Esophagus squamous epithelium (tissue), 5 donors: ENCODE data around the gene SMC6. TPM values are rescaled to one million over a fixed set of nuclear protein-coding genes. Genes with fewer than 3 reads are reported as not detected.

Experiments used
- DNase-seq: peaks from one replicate; lab custom pipeline; 2025; lab: John Stamatoyannopoulos, UW
- H3K27ac ChIP-seq, 4 donors: fragments of 200-600 bp; sonication (generic); one replicate each; pipeline ENCODE4 v1.5.1; 2016 to 2019; ENCODE audit warnings: mild to moderate bottlenecking in 1 of 4
- H3K27me3 ChIP-seq, 4 donors: fragments of 200-600 bp; sonication (generic); 1 replicate in 3 of 4; 2 replicates in 1 of 4; pipeline versions ENCODE4 v1.5.1 to v1.6.0; 2017 to 2021; ENCODE audit warnings: antibody characterized with exemption in 1 of 4
- H3K36me3 ChIP-seq, 3 donors: fragments of 200-600 bp; sonication (generic); one replicate each; pipeline ENCODE4 v1.5.1; 2016 to 2019
- H3K4me1 ChIP-seq, 3 donors: fragments of 200-600 bp; sonication (generic); one replicate each; pipeline ENCODE4 v1.5.1; 2017 to 2019
- H3K4me3 ChIP-seq, 4 donors: fragments of 200-600 bp; sonication (generic); 1 replicate in 3 of 4; 2 replicates in 1 of 4; pipeline ENCODE4 v1.5.1; 2016 to 2019; ENCODE audit warnings: mild to moderate bottlenecking in 2 of 4, moderate library complexity in 1 of 4
- H3K9me3 ChIP-seq, 3 donors: fragments of 200-600 bp; sonication (generic); one replicate each; pipeline ENCODE4 v1.5.1; 2016 to 2019
- POLR2A ChIP-seq, 4 donors: fragments of 450-650 bp; IDR thresholded peaks; one replicate each; pipeline ENCODE4 v1.6.1; 2017; ENCODE audit warnings: antibody characterized with exemption in 4 of 4, mild to moderate bottlenecking in 4 of 4, moderate library complexity in 3 of 4
- WGBS, 2 donors: methylation state at CpG; one replicate each; pipeline ENCODE4 v1.1.5; 2018; 5-methylcytosine and 5-hydroxymethylcytosine counted together
- intact Hi-C: fragments of 100-400 bp; cut with DNase I; formaldehyde crosslinking; loops from one replicate; pipeline ENCODE4 v1.15.0; 2022
- total RNA-seq, 4 donors: library from RNA; depleted of rRNA; stranded (reverse); fragments of >200 nt; gene quantifications; one replicate each; pipeline ENCODE4 v1.1.0, GENCODE V29; 2016
- TF ChIP-seq, protein P1 (sequence below), 6 experiments: fragments of 450-650 bp in 4 of 6; fragments of 200-600 bp in 2 of 6; sonication (generic) in 2 of 6; IDR thresholded peaks; one replicate each; pipeline ENCODE4 v1.5.1; 2016 to 2019; ENCODE audit warnings: antibody characterized with exemption in 6 of 6, mild to moderate bottlenecking in 4 of 6, moderate library complexity in 4 of 6
- donor health status: DM: yes; HTN: yes; CAD: no.

The SMC6 gene
- total RNA-seq, 4 donors from 2014 or later: 25.3 to 40.4 (median 31.7) TPM

GRCh38 chr2:17646081-17646554 lies 107.5 kb downstream of the SMC6 start:
- intact Hi-C loops: no loop called here
- Histone ChIP-seq H3K9me3 (no peaks in the 10 kb centered on the region), H3K27ac (peak overlapping the region in 2 of 4 donors; percentile 47 to 60), H3K27me3 (no peaks in the 10 kb centered on the region), H3K36me3 (peaks cover 0 to 30% (median 0%) of the 10 kb centered on the region in 3 donors), H3K4me3 (no peak overlapping the region), H3K4me1 (peaks cover 0 to 48% (median 27%) of the 10 kb centered on the region in 3 donors)
- TF ChIP-seq, protein P1, sequence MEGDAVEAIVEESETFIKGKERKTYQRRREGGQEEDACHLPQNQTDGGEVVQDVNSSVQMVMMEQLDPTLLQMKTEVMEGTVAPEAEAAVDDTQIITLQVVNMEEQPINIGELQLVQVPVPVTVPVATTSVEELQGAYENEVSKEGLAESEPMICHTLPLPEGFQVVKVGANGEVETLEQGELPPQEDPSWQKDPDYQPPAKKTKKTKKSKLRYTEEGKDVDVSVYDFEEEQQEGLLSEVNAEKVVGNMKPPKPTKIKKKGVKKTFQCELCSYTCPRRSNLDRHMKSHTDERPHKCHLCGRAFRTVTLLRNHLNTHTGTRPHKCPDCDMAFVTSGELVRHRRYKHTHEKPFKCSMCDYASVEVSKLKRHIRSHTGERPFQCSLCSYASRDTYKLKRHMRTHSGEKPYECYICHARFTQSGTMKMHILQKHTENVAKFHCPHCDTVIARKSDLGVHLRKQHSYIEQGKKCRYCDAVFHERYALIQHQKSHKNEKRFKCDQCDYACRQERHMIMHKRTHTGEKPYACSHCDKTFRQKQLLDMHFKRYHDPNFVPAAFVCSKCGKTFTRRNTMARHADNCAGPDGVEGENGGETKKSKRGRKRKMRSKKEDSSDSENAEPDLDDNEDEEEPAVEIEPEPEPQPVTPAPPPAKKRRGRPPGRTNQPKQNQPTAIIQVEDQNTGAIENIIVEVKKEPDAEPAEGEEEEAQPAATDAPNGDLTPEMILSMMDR (IDR thresholded peaks at IDR 0.05): peak; percentile 83 to 94 (median 88)
- no peak for TF ChIP-seq POLR2A (IDR thresholded peaks at IDR 0.05)
- WGBS, 2 donors: 0 to 2% methylated on average over 3 of the region's 3 CpGs
- no peak for DNase-seq

- intact Hi-C loops: no loop called here
- 72 to 81% methylated on average over 3 to 4 of the region's 4 CpGs for WGBS, 2 donors
- no peaks in the 10 kb centered on the region for H3K27me3 ChIP-seq
- H3K9me3 ChIP-seq: no peaks in the 10 kb centered on the region
- H3K4me3 ChIP-seq: no peak overlapping the region
- no peak for DNase-seq
- peak overlapping the region in 3 of 4 donors; percentile 47 to 60 (median 52) for H3K27ac ChIP-seq
- TF ChIP-seq POLR2A (IDR thresholded peaks at IDR 0.05): no peak
- TF ChIP-seq, protein P1 (IDR thresholded peaks at IDR 0.05): no peak
- peaks cover 0 to 48% (median 27%) of the 10 kb centered on the region in 3 donors for H3K4me1 ChIP-seq
- H3K36me3 ChIP-seq: peaks cover 0 to 20% (median 0%) of the 10 kb centered on the region in 3 donors
These were observed 108.5 kb downstream of the SMC6 start for GRCh38 chr2:17644997-17645720.

- H3K9me3 ChIP-seq: no peaks in the 10 kb centered on the region
- peaks cover 0 to 48% (median 27%) of the 10 kb centered on the region in 3 donors for H3K4me1 ChIP-seq
- 12 to 38% methylated on average over 4 to 6 of the region's 6 CpGs for WGBS, 2 donors
- H3K4me3 ChIP-seq: no peak overlapping the region
- H3K27ac ChIP-seq: peak overlapping the region; percentile 47 to 77 (median 72)
- intact Hi-C loops: no loop called here
- TF ChIP-seq, protein P1 (IDR thresholded peaks at IDR 0.05): no peak
- no peak for TF ChIP-seq POLR2A (IDR thresholded peaks at IDR 0.05)
- H3K27me3 ChIP-seq: no peaks in the 10 kb centered on the region
- no peak for DNase-seq
- peaks cover 0 to 7% (median 0%) of the 10 kb centered on the region in 3 donors for H3K36me3 ChIP-seq
These were observed 110.5 kb downstream of the SMC6 start for GRCh38 chr2:17643031-17643615.

GRCh38 chr2:17640406-17640805 lies 113.2 kb downstream of the SMC6 start:
- intact Hi-C loops: no loop called here
- Histone ChIP-seq H3K27ac (no peak overlapping the region), H3K4me1 (peaks cover 0 to 32% (median 22%) of the 10 kb centered on the region in 3 donors), H3K4me3 (no peak overlapping the region), H3K36me3 (peaks cover 0 to 16% (median 0%) of the 10 kb centered on the region in 3 donors), H3K27me3 (no peaks in the 10 kb centered on the region), H3K9me3 (no peaks in the 10 kb centered on the region)
- no peak for TF ChIP-seq POLR2A (IDR thresholded peaks at IDR 0.05)
- TF ChIP-seq, protein P1 (IDR thresholded peaks at IDR 0.05): no peak
- no peak for DNase-seq
- WGBS, 2 donors: 83 to 87% methylated on average over 2 of the region's 2 CpGs
